Ramos (cell line): ENCODE measurements around the gene FMN2.
"Not testable (repeated sequence)": the region's sequence is repeated elsewhere in the genome, so short reads cannot be mapped to it uniquely, and the experiment has no call there.

Source experiments
- in situ Hi-C: fragments of 300-500 bp; cut with MboI; formaldehyde crosslinking; loops from one replicate; pipeline ENCODE4 v1.14.3; 2022; ENCODE audit warnings: low sequenced_read_pairs; ENCODE audit not compliant: unreplicated experiment

The FMN2 gene

GRCh38 chr1:240293706-240294105, 202.0 kb downstream of the FMN2 start:
- in situ Hi-C loops, result no loop called here

- in situ Hi-C loops, result no loop called here
These were observed 202.9 kb downstream of the FMN2 start for GRCh38 chr1:240294566-240294965.

GRCh38 chr1:240295811-240296210, 204.1 kb downstream of the FMN2 start:
- in situ Hi-C loops, result no loop called here

- in situ Hi-C loops, result no loop called here
These were observed 212.8 kb downstream of the FMN2 start for GRCh38 chr1:240304466-240304865.

GRCh38 chr1:240306673-240307072, 215.0 kb downstream of the FMN2 start:
- in situ Hi-C loops, result no loop called here

GRCh38 chr1:240308096-240308495, 216.4 kb downstream of the FMN2 start:
- in situ Hi-C loops, result no loop called here

- in situ Hi-C loops, result no loop called here
These were observed 218.1 kb downstream of the FMN2 start for GRCh38 chr1:240309769-240310168.

GRCh38 chr1:240310226-240310925, 218.7 kb downstream of the FMN2 start:
- in situ Hi-C loops, result no loop called here

- in situ Hi-C loops, result no loop called here
These were observed 221.2 kb downstream of the FMN2 start for GRCh38 chr1:240312872-240313271.

GRCh38 chr1:240314845-240315801, 223.4 kb downstream of the FMN2 start:
- in situ Hi-C loops, result no loop called here

- in situ Hi-C loops, result no loop called here
These were observed 228.3 kb downstream of the FMN2 start for GRCh38 chr1:240319998-240320397.

GRCh38 chr1:240320659-240321058, 229.0 kb downstream of the FMN2 start:
- in situ Hi-C loops, result no loop called here

GRCh38 chr1:240322943-240323342, 231.3 kb downstream of the FMN2 start:
- in situ Hi-C loops, result no loop called here

GRCh38 chr1:240328382-240328781, 236.7 kb downstream of the FMN2 start:
- in situ Hi-C loops, result not testable (repeated sequence)

- in situ Hi-C loops, result no loop called here
These were observed 237.8 kb downstream of the FMN2 start for GRCh38 chr1:240329443-240329842.

- in situ Hi-C loops, result no loop called here
These were observed 241.0 kb downstream of the FMN2 start for GRCh38 chr1:240332672-240333071.

- in situ Hi-C loops, result no loop called here
These were observed 246.1 kb downstream of the FMN2 start for GRCh38 chr1:240337781-240338180.

GRCh38 chr1:240338837-240339236, 247.2 kb downstream of the FMN2 start:
- in situ Hi-C loops, result no loop called here

GRCh38 chr1:240341365-240342250, 249.9 kb downstream of the FMN2 start:
- in situ Hi-C loops, result no loop called here

GRCh38 chr1:240342251-240342625, 250.6 kb downstream of the FMN2 start:
- in situ Hi-C loops, result no loop called here
